Measurements from ENCODE around the gene LOXL3. TPM values are rescaled to one million over a fixed set of nuclear protein-coding genes. Genes with fewer than 3 reads are reported as not detected.

LOXL3 gene, protein sequence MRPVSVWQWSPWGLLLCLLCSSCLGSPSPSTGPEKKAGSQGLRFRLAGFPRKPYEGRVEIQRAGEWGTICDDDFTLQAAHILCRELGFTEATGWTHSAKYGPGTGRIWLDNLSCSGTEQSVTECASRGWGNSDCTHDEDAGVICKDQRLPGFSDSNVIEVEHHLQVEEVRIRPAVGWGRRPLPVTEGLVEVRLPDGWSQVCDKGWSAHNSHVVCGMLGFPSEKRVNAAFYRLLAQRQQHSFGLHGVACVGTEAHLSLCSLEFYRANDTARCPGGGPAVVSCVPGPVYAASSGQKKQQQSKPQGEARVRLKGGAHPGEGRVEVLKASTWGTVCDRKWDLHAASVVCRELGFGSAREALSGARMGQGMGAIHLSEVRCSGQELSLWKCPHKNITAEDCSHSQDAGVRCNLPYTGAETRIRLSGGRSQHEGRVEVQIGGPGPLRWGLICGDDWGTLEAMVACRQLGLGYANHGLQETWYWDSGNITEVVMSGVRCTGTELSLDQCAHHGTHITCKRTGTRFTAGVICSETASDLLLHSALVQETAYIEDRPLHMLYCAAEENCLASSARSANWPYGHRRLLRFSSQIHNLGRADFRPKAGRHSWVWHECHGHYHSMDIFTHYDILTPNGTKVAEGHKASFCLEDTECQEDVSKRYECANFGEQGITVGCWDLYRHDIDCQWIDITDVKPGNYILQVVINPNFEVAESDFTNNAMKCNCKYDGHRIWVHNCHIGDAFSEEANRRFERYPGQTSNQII
- total RNA-seq (1 to 10 TPM in 4 of 6 donors, under 1 TPM in 2; 0.35 to 7.5 (median 1.2) TPM), polyA plus RNA-seq (1 to 10 TPM; 2.0 TPM)

DNA sequence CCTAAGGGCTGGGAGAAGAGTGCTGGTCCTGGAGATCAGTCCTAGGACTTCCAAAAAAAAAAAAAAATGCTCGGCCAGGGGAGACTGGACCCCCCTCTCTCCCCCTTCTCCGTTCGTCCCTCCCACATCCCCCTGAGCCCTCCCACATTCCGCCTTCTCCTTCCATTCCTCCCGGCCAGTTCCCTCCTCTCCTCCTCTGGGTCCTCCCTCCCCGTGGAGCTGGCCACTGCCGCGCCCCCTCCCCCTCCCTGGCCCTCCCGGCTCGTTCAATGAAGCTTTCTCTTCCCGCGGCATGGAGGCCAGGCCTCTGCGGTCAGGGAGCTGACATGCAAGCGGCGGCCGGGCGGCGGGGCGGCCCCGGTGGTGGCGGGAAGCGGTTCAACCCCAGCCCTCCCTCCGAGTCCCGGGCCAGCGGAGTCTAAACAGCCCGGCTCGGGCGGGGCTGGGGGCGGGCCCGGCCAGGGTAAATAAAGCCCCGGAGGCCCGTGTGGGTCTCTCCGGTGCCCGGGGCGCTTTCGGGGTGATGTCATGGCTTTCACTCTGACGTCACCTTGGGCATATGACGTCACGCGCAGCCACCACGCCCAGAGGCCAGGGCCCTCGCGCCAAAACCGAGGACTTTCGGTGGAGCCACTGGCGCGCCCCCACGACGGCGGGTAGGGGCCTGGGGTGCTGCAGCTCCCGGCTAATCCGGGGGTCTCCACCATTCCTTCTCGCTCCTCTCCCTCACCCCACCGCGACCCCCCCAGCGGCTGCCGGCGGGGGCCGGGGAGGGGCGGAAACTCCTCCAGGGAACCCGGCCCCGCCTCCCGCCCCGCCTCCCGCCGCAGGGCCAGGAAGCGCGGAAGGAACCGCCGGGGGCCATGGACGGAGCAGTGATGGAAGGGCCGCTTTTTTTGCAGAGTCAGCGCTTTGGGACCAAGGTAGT, at the start of gene LOXL3, which contains the start of gene DOK1:
Gene LOXL3 (minus strand): TSS at position 51 of the 928 bp plus-strand sequence. CDS start 1,308 bp downstream, outside the sequence.
Gene DOK1 (plus strand): TSS at position 829 of the 928 bp plus-strand sequence. CDS start 35 bp downstream, at position 864.
- DNase-seq = peak; percentile 82 to 93 (median 90)
- no peak for FAIRE-seq
- no peaks in the 10 kb centered on the region for H3K27me3 ChIP-seq
- no peaks in the 10 kb centered on the region for H3K36me3 ChIP-seq
- TF ChIP-seq, protein P1, sequence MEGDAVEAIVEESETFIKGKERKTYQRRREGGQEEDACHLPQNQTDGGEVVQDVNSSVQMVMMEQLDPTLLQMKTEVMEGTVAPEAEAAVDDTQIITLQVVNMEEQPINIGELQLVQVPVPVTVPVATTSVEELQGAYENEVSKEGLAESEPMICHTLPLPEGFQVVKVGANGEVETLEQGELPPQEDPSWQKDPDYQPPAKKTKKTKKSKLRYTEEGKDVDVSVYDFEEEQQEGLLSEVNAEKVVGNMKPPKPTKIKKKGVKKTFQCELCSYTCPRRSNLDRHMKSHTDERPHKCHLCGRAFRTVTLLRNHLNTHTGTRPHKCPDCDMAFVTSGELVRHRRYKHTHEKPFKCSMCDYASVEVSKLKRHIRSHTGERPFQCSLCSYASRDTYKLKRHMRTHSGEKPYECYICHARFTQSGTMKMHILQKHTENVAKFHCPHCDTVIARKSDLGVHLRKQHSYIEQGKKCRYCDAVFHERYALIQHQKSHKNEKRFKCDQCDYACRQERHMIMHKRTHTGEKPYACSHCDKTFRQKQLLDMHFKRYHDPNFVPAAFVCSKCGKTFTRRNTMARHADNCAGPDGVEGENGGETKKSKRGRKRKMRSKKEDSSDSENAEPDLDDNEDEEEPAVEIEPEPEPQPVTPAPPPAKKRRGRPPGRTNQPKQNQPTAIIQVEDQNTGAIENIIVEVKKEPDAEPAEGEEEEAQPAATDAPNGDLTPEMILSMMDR (IDR thresholded peaks at IDR 0.05) = no peak
- WGBS, 2 donors = 0% methylated on average over 38 to 73 of the region's 73 CpGs
- H3K4me3 ChIP-seq = peak within 1 kb of the TSS; percentile 59 to 93 (median 76)
- peak within 1 kb of the TSS; percentile 65 to 77 (median 70) for H3K27ac ChIP-seq
- peak; percentile 89 to 94 (median 90) for ATAC-seq
- peaks cover 0 to 5% (median 3%) of the 10 kb centered on the region in 3 donors for H3K4me1 ChIP-seq
- intact Hi-C loops (cut with DNase I) = no loop called here
- H3K9me3 ChIP-seq = no peaks in the 10 kb centered on the region

- H3K36me3 ChIP-seq = no peaks in the 10 kb centered on the region
- no peak overlapping the region for H3K4me3 ChIP-seq
- intact Hi-C loops (cut with DNase I) = no loop called here
- FAIRE-seq = no peak
- ATAC-seq = no peak
- no peak overlapping the region for H3K27ac ChIP-seq
- no peaks in the 10 kb centered on the region for H3K27me3 ChIP-seq
- no peaks in the 10 kb centered on the region for H3K4me1 ChIP-seq
- TF ChIP-seq, protein P1 (IDR thresholded peaks at IDR 0.05) = no peak
- DNase-seq = no peak
- 58 to 64% methylated on average over 1 of the region's 1 CpG for WGBS, 2 donors
- no peaks in the 10 kb centered on the region for H3K9me3 ChIP-seq
Measured at GRCh38 chr2:74602586-74603281, 49.0 kb upstream of the LOXL3 start.

GRCh38 chr2:74599676-74600075, 45.9 kb upstream of the LOXL3 start:
- H3K9me3 ChIP-seq = no peaks in the 10 kb centered on the region
- FAIRE-seq (no peak), DNase-seq (no peak), ATAC-seq (no peak)
- 50 to 55% methylated on average over 3 of the region's 3 CpGs for WGBS, 2 donors
- no peaks in the 10 kb centered on the region for H3K4me1 ChIP-seq
- no peak overlapping the region for H3K27ac ChIP-seq
- H3K27me3 ChIP-seq = no peaks in the 10 kb centered on the region
- H3K36me3 ChIP-seq = no peaks in the 10 kb centered on the region
- intact Hi-C loops (cut with DNase I) = no loop called here
- TF ChIP-seq, protein P1 (IDR thresholded peaks at IDR 0.05) = no peak
- no peak overlapping the region for H3K4me3 ChIP-seq

- Histone ChIP-seq H3K27me3 (no peaks in the 10 kb centered on the region), H3K36me3 (no peaks in the 10 kb centered on the region), H3K4me1 (no peaks in the 10 kb centered on the region), H3K9me3 (no peaks in the 10 kb centered on the region), H3K4me3 (no peak overlapping the region), H3K27ac (no peak overlapping the region)
- WGBS, 2 donors = 30 to 39% methylated on average over 1 of the region's 1 CpG
- intact Hi-C loops (cut with DNase I) = no loop called here
- ATAC-seq = no peak
- FAIRE-seq = no peak
- TF ChIP-seq, protein P1 (IDR thresholded peaks at IDR 0.05) = no peak
- no peak for DNase-seq
Measured at GRCh38 chr2:74597410-74597809, 43.7 kb upstream of the LOXL3 start.
